RWPE1 (cell line): ENCODE measurements around the gene TSG101.

Experiments
- CTCF ChIA-PET: fragments of 350-600 bp; sonication (Branson Sonifier 250); formaldehyde crosslinking; extraction: SDS; loops from one replicate; lab custom pipeline; 2021; lab: Yijun Ruan, JAX
- POLR2A ChIA-PET: fragments of 400-600 bp; formaldehyde crosslinking; extraction: SDS; loops from one replicate; lab custom pipeline; 2020; ENCODE audit warnings: antibody characterized with exemption; ENCODE audit not compliant: low non-redundant PET; lab: Yijun Ruan, JAX
- DNase-seq: peaks from one replicate; pipeline ENCODE4 v3.0.0; 2012; ENCODE audit warnings: low spot score
- H3K27ac ChIP-seq: fragments of 450-650 bp; 2 replicates; pipeline ENCODE4 v1.5.1; 2017
- TF ChIP-seq, protein P1 (sequence below): fragments of 450-650 bp; conservative IDR thresholded peaks from 2 replicates; pipeline ENCODE4 v1.5.1; 2017; ENCODE audit warnings: low read depth, mild to moderate bottlenecking

Gene TSG101

GRCh38 chr11:18468961-18469360 lies 57.8 kb downstream of the TSG101 start:
- H3K27ac ChIP-seq = no peak overlapping the region
- POLR2A ChIA-PET = no interaction called here
- TF ChIP-seq, protein P1, sequence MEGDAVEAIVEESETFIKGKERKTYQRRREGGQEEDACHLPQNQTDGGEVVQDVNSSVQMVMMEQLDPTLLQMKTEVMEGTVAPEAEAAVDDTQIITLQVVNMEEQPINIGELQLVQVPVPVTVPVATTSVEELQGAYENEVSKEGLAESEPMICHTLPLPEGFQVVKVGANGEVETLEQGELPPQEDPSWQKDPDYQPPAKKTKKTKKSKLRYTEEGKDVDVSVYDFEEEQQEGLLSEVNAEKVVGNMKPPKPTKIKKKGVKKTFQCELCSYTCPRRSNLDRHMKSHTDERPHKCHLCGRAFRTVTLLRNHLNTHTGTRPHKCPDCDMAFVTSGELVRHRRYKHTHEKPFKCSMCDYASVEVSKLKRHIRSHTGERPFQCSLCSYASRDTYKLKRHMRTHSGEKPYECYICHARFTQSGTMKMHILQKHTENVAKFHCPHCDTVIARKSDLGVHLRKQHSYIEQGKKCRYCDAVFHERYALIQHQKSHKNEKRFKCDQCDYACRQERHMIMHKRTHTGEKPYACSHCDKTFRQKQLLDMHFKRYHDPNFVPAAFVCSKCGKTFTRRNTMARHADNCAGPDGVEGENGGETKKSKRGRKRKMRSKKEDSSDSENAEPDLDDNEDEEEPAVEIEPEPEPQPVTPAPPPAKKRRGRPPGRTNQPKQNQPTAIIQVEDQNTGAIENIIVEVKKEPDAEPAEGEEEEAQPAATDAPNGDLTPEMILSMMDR = no peak
- DNase-seq = no peak
- CTCF ChIA-PET = interaction anchor here (0.7 kb wide), 1 partner anchor 16 kb away, joined by 4 read pairs; no protein-coding TSS in a partner anchor

DNA sequence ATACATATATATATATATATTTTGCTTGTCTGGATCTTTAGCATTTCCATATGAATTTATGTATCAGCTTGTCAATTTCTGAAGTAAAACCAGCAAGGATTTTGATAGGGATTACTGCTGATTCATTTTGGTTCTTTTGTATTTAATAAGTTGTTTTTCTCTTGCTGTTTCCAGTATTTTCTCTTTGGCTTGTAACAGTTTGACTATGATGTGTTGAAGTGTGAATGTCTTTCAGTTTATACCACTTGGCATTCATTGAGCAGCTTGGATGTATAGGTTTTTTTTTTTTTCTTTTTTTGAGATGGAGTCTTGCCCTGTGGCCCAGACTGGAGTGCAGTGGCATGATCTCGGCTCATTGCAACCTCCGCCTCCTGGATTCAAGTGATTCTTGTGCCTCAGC lies 58.7 kb downstream of the TSG101 start:
- TF ChIP-seq, protein P1 = no peak
- POLR2A ChIA-PET = no interaction called here
- CTCF ChIA-PET = no interaction called here
- no peak for DNase-seq
- H3K27ac ChIP-seq = no peak overlapping the region

DNA sequence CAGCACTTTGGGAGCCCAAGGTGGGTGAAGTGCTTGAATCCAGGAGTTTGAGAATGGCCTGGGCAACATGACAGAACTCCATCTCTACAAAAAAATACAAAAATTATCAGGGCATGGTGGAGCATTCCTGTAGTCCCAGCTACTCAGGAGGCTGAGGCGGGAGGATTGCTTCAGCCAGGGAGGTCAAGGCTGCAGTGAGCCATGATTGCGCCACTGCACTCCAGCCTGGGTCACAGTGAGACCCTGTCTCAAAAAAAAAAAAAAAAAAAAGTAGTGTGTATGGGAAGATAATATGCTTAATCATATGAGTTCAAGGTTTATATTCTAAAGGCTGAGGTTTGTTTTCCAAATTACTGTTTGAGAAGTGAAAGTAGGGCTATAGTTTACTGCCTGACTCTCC lies 60.3 kb downstream of the TSG101 start:
- CTCF ChIA-PET = no interaction called here
- H3K27ac ChIP-seq = no peak overlapping the region
- TF ChIP-seq, protein P1 = no peak
- POLR2A ChIA-PET = no interaction called here
- DNase-seq = no peak

DNA sequence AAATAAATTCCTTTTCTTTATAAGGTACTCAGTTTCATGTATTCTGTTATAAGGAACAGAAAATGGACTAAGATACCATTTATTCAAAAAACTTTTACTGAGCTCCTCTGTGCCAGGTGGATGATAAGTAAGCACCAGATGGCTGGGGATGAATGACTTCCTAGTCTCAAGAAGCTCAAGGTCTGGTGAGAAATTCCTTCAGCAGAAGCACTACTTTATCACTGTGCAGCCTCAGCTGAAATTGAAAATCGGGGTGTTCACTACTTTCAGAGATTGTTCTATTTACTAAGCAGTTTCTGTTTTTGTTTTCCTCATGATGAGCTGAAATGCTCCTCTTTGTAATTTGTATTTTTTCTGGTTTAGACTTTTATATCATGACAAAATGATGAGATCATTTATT lies 63.3 kb downstream of the TSG101 start:
- POLR2A ChIA-PET = no interaction called here
- DNase-seq = no peak
- CTCF ChIA-PET = no interaction called here
- no peak overlapping the region for H3K27ac ChIP-seq
- TF ChIP-seq, protein P1 = no peak

DNA sequence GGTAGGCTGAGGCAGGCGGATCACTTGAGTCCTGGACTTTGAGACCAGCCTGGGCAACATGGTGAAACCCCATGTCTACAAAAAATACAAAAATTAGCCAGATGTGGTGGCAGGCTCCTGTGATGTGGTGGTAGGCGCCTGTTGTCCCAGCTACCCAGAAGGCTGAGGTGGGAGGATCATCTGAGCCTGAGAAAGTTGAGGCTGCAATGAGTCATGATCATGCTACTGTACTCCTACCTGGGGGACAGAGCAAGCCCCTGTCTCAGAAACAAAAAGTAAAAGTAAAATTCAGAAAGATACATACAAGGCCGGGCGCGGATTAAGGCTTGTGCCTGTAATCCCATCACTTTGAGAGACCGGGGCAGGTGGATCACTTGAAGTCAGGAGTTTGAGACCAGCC lies 64.8 kb downstream of the TSG101 start:
- TF ChIP-seq, protein P1 = no peak
- ChIA-PET CTCF (no interaction called here), POLR2A (no interaction called here)
- no peak overlapping the region for H3K27ac ChIP-seq
- no peak for DNase-seq

DNA sequence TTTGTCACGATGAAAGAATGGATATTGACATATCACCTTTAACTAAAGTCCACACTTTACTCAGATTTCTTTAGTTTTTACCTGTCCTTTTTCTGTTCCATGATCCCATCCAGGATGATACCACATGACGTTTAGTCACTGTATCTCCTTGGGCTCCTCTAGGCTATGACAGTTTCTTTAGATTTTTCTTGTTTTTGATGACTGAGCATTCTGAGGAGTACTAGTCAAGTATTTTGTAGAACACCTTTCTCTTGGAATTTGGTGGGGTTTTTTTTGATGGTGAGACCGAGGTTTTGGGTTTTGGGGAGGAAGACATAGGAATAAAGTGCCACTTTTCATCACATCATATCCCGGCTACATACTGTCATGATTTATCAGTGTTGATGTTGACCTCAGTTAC lies 67.1 kb downstream of the TSG101 start:
- POLR2A ChIA-PET = no interaction called here

More for the DNA sequence above, 67.1 kb downstream of the TSG101 start:
- TF ChIP-seq, protein P1 = no peak
- no peak overlapping the region for H3K27ac ChIP-seq
- CTCF ChIA-PET = no interaction called here
- DNase-seq = no peak
